A549 treated with AZD9567 at 1 μM for 4 hours (cell line): ENCODE measurements around the gene MAP3K8. TPM values are rescaled to one million over a fixed set of nuclear protein-coding genes. Genes with fewer than 3 reads are reported as not detected.

Experiments
- total RNA-seq: library from RNA; stranded (reverse); fragments of 200-300 nt; extraction: Qiagen RNA extraction; gene quantifications from 5 replicates; pipeline ENCODE4 v1.2.3, GENCODE V29; 2022; ENCODE audit not compliant: insufficient read depth

Gene MAP3K8
- 9.0 to 16.2 TPM (median 12.9 TPM) in 5 replicates for total RNA-seq

DNA sequence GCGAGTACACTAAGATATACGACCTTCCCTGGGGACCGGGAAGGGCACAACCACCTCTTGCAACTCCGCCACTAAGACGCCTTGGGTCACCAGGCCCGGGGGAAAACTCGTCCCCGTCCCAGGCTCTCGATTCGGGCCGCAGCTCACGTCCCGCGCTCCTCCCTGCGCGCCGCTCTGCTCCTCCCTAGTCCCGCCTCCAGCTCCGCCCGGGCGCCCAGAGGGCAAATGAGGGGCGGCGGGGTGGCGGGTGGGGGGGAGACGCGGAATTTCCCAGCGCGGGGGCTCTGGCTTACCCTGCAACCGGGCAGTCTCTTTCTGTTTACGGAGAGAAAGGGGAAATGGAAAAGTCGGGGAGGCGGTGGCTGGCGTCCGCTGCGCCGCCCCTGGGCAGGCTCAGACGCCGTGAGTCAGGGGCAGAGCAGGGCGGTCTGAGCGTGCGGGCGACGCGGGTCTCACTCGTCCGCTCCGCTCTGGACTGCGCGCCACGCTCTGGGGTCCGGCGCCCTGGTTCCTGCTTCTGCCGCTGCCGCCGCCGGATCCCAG, at the start of gene MAP3K8:
MAP3K8 (plus strand) TSS at position 455 of the 543 bp plus-strand sequence. CDS start 4,755 bp downstream, outside the sequence.

Other genes starting within 250 kb of the MAP3K8 start
- 24.0 to 28.4 TPM (median 25.5 TPM) in 5 replicates for gene MTPAP, start 84.9 kb upstream of the MAP3K8 start, total RNA-seq
- not detected in 5 replicates for gene LYZL2, start 195.6 kb downstream of the MAP3K8 start, total RNA-seq